C4-2B (cell line): ENCODE data around the gene PARP4.

ENCODE experiments used
- ZFX ChIP-seq: fragments of 450-650 bp; IDR thresholded peaks from 2 replicates; pipeline ENCODE4 v1.6.1; 2017
- TF ChIP-seq, protein P1 (sequence below): fragments of 450-650 bp; conservative IDR thresholded peaks from 2 replicates; pipeline ENCODE4 v1.5.1; 2017; ENCODE audit warnings: mild to moderate bottlenecking

DNA sequence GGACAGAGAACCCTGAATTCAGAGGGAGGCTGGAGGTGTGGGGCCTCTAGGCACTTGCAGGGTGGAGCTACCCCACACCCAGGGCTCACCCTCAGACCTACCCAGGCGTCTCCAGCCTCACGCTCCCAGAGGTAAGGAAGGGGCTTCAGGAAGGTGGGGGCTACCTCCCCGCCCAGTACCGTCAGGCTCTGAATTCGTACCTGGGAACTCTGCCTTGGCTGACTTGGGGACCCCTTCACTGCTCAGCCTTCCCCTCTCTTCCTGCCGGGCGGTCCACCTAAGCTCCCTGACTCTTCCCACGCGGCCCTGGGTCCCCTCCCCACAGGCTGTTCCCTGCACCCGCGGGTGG lies 28.5 kb upstream of the PARP4 start:
- TF ChIP-seq, protein P1, sequence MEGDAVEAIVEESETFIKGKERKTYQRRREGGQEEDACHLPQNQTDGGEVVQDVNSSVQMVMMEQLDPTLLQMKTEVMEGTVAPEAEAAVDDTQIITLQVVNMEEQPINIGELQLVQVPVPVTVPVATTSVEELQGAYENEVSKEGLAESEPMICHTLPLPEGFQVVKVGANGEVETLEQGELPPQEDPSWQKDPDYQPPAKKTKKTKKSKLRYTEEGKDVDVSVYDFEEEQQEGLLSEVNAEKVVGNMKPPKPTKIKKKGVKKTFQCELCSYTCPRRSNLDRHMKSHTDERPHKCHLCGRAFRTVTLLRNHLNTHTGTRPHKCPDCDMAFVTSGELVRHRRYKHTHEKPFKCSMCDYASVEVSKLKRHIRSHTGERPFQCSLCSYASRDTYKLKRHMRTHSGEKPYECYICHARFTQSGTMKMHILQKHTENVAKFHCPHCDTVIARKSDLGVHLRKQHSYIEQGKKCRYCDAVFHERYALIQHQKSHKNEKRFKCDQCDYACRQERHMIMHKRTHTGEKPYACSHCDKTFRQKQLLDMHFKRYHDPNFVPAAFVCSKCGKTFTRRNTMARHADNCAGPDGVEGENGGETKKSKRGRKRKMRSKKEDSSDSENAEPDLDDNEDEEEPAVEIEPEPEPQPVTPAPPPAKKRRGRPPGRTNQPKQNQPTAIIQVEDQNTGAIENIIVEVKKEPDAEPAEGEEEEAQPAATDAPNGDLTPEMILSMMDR = peak; percentile 11; the same call in 1 of the 2 replicates
- no peak for TF ChIP-seq ZFX
